ENCODE results near the gene MZT2A. TPM values are rescaled to one million over a fixed set of nuclear protein-coding genes. Genes with fewer than 3 reads are reported as not detected.
A peak's percentile ranks its signal among the peaks of the same experiment; 100 is the strongest.
"Not testable (repeated sequence)": the region's sequence is repeated elsewhere in the genome, so short reads cannot be mapped to it uniquely, and the experiment has no call there.

The MZT2A gene
- polyA plus RNA-seq, 3 donors: 11.1 to 26.0 (median 13.6) TPM

DNA sequence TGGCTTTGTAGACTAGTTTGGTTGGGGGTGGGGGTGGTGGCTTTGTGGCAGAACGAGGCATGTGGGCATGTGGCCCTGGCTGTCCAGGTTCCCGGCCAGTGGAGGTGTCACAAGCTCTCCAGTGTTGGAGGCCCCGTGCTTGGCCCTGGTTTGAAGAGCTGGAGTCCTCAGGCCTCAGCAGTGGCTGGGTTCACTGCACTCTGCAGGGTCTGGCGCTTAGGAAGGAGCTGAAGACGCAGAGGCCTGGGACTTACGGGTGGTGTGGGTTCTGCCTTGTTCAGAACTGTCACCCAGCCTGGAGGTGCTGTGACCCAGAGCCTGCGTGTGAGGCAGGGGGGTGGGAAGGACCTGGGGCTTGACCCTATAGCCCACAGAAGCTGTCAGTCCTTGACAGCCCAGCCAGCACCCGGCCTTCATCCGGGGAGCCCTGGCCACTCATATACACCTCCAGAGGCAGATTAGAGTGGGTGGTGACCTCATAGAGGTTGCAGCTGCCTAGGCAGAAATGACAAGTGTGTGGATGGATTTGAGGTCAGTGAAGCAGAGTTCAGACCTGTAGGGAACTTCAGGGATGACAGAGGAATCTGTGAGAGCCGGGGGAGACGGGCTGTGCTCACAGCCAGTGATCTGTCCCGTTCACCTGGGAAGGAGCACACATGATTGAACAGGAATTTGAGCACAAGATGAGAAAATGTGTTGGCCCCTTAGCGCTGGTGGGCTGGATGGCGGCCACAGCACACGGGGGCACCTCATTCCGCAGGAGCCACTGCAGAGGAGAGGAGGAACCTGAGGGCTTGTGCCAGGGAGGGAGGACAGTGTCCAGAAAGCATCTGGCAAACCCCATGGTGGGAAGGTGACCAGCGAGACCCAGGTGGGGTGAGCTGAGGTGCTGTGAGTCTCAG lies 20.0 kb upstream of the MZT2A start:
- not testable (repeated sequence) for H3K27me3 ChIP-seq (ENCODE audit: control insufficient read depth in 2 of 2, insufficient read depth in 2 of 2, low read length in 2 of 2); H3K4me3 Mint-ChIP-seq

DNA sequence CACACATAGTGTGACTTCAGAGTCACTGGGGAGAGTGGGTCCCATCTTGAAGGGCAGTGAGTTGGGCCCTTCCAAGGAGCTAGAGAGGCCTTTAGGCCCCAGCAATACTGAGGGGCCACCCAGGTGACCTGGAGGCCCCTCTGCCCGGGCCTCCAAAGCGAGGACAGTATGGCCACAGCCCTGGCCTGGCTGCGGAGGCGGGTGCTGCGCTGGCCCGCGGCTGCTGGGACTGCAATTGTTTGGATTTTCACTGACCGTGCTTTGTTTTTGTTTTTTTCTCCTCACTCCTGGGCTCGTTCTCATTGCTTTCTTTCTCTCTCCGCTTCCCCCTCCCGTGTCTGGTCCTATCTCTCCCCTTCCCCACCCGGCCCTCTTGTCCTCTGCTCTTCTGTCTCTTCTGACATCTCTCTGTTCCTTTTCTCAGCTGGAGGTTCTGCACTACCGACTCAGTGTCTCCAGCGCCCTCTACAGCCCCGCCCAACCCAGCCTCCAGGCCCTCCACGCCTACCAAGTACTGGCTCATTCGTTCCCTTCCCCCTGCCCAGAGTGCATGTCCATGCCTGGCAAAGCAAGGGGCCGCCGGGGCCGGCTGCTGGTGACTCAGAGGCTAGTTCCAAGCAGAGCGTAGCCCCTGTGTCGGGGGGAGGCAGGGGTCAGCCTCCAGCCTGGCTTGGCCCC lies 19.2 kb upstream of the MZT2A start:
- peaks cover 40 to 59% of the 10 kb centered on the region in 2 donors for H3K36me3 ChIP-seq (replicated peaks in 1 of 2; ENCODE audit: control insufficient read depth in 1 of 2, insufficient read depth in 2 of 2, low read length in 2 of 2)
- H3K4me1 ChIP-seq (ENCODE audit: control insufficient read depth in 1 of 2, insufficient read depth in 2 of 2, low read length in 2 of 2); H3K27me3 ChIP-seq (ENCODE audit: control insufficient read depth in 2 of 2, insufficient read depth in 2 of 2, low read length in 2 of 2); H3K4me3 Mint-ChIP-seq; H3K9me3 ChIP-seq (replicated peaks in 1 of 2; ENCODE audit: control insufficient read depth in 1 of 2, insufficient read depth in 1 of 2, low read length in 2 of 2); H3K27ac ChIP-seq (ENCODE audit: low read depth in 1 of 2, low read length in 2 of 2); H3K79me2 ChIP-seq (ENCODE audit: insufficient read depth, low read length); H3K27me3 Mint-ChIP-seq (ENCODE audit: low read depth in 3 of 3); DNase-seq; H4K20me1 ChIP-seq (ENCODE audit: insufficient read depth, low read length); H2AFZ ChIP-seq (ENCODE audit: insufficient read depth, low read depth, low read length, poor library complexity, severe bottlenecking); H3K4me2 ChIP-seq (replicated peaks; ENCODE audit: extremely low read depth, low read length, poor library complexity, severe bottlenecking); H3K4me1 Mint-ChIP-seq; H3K9me3 Mint-ChIP-seq; intact Hi-C loops (cut with micrococcal nuclease); H3K9ac ChIP-seq (ENCODE audit: insufficient read depth, low read length, poor library complexity, severe bottlenecking); H3K27ac Mint-ChIP-seq; H3K4me3 ChIP-seq (replicated peaks in 1 of 3; ENCODE audit: low read depth in 2 of 3, low read length in 3 of 3): not testable (repeated sequence)
- peaks cover 54 to 78% of the 10 kb centered on the region in 2 donors for H3K36me3 Mint-ChIP-seq
- WGBS (ENCODE audit: insufficient coverage): 97% methylated on average over 17 of the region's 22 CpGs

More for the DNA sequence above, 20.0 kb upstream of the MZT2A start:
- H3K4me3 ChIP-seq (replicated peaks in 1 of 3; ENCODE audit: low read depth in 2 of 3, low read length in 3 of 3); H2AFZ ChIP-seq (ENCODE audit: insufficient read depth, low read depth, low read length, poor library complexity, severe bottlenecking); H3K4me1 Mint-ChIP-seq; H3K27ac ChIP-seq (ENCODE audit: low read depth in 1 of 2, low read length in 2 of 2); H3K27me3 Mint-ChIP-seq (ENCODE audit: low read depth in 3 of 3); H3K4me1 ChIP-seq (ENCODE audit: control insufficient read depth in 1 of 2, insufficient read depth in 2 of 2, low read length in 2 of 2); H4K20me1 ChIP-seq (ENCODE audit: insufficient read depth, low read length); H3K9ac ChIP-seq (ENCODE audit: insufficient read depth, low read length, poor library complexity, severe bottlenecking); H3K9me3 ChIP-seq (replicated peaks in 1 of 2; ENCODE audit: control insufficient read depth in 1 of 2, insufficient read depth in 1 of 2, low read length in 2 of 2); intact Hi-C loops (cut with micrococcal nuclease); DNase-seq; H3K79me2 ChIP-seq (ENCODE audit: insufficient read depth, low read length); H3K4me2 ChIP-seq (replicated peaks; ENCODE audit: extremely low read depth, low read length, poor library complexity, severe bottlenecking); H3K9me3 Mint-ChIP-seq: not testable (repeated sequence)
- H3K36me3 ChIP-seq (replicated peaks in 1 of 2; ENCODE audit: control insufficient read depth in 1 of 2, insufficient read depth in 2 of 2, low read length in 2 of 2): peaks cover 33 to 58% of the 10 kb centered on the region in 2 donors
- H3K36me3 Mint-ChIP-seq: peaks cover 49 to 78% of the 10 kb centered on the region in 2 donors
- peak overlapping the region in 2 of 7 donors; percentile 31 to 56 for H3K27ac Mint-ChIP-seq
- WGBS (ENCODE audit: insufficient coverage): 78% methylated on average over 8 of the region's 17 CpGs
